ENCODE measurements around the gene PLPP7. TPM values are rescaled to one million over a fixed set of nuclear protein-coding genes. Genes with fewer than 3 reads are reported as not detected.

Gene PLPP7
- total RNA-seq, 1 experiment from 2014 or later = not detected

DNA sequence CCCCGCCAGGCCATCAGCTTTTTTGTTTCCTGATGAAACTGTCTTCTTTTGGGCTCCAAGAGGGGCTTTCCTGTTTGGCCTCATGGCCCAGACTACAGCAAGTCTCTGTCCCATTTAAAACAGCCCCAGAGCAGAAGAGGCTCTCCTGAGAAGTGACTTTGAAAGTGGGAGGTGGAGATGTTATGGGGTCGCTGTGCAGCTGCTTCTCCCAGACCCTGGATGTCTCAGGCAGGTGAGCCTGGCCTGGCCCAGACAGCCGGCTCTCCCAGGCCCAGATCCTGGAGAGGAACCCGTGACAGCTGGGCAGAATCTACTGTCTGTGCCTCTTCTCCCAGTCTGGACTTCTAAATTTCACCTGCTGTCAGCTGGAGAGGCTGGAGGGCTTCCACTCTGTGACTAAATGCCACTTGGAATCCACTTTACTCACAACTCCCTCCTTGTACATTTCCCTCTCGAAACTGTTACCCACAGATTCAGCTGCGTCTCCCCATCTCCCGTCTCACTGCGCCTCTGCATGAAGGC, 33.8 kb upstream of the PLPP7 start:
- no peak for DNase-seq
- no peak overlapping the region for H3K4me3 ChIP-seq
- no peak overlapping the region for H3K27ac ChIP-seq
- intact Hi-C loops (cut with micrococcal nuclease; ENCODE audit: unreplicated experiment) = no loop called here
- ChIA-PET CTCF (interaction anchor here (0.6 kb wide), 3 partner anchors 74 to 912 kb away, joined by 3 to 6 read pairs (median 3); no protein-coding TSS in a partner anchor), POLR2A (ENCODE audit: unreplicated experiment) (interaction anchor here (0.6 kb wide), 1 partner anchor 286 kb away, joined by 15 read pairs; no protein-coding TSS in a partner anchor)
- H3K4me1 ChIP-seq (replicated peaks; ENCODE audit: insufficient read depth) = peaks cover 9% of the 10 kb centered on the region
- no peaks in the 10 kb centered on the region for H4K20me1 ChIP-seq (ENCODE audit: insufficient read depth)
- H3F3A ChIP-seq (ENCODE audit: insufficient read depth, low read depth) = no peaks in the 10 kb centered on the region
- peak overlapping the region; percentile 87 for H2AFZ ChIP-seq
- no peaks in the 10 kb centered on the region for H3K9me2 ChIP-seq (ENCODE audit: insufficient read depth)
- no peaks in the 10 kb centered on the region for H3K36me3 ChIP-seq (ENCODE audit: low read depth)
- H3K27me3 ChIP-seq (ENCODE audit: insufficient read depth, low read depth) = no peaks in the 10 kb centered on the region
- no peak for TF ChIP-seq EZH2 (IDR thresholded peaks at IDR 0.05; ENCODE audit: low read depth)
- TF ChIP-seq, protein P1, sequence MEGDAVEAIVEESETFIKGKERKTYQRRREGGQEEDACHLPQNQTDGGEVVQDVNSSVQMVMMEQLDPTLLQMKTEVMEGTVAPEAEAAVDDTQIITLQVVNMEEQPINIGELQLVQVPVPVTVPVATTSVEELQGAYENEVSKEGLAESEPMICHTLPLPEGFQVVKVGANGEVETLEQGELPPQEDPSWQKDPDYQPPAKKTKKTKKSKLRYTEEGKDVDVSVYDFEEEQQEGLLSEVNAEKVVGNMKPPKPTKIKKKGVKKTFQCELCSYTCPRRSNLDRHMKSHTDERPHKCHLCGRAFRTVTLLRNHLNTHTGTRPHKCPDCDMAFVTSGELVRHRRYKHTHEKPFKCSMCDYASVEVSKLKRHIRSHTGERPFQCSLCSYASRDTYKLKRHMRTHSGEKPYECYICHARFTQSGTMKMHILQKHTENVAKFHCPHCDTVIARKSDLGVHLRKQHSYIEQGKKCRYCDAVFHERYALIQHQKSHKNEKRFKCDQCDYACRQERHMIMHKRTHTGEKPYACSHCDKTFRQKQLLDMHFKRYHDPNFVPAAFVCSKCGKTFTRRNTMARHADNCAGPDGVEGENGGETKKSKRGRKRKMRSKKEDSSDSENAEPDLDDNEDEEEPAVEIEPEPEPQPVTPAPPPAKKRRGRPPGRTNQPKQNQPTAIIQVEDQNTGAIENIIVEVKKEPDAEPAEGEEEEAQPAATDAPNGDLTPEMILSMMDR (conservative IDR thresholded peaks at IDR 0.05) = no peak
- BruUV-seq (replicated peaks) = TSS peak; percentile 61
- H3K79me2 ChIP-seq (ENCODE audit: low read depth) = no peaks in the 10 kb centered on the region
- peak overlapping the region; percentile 72 for H3K4me2 ChIP-seq
- H3K9me3 ChIP-seq (ENCODE audit: insufficient read depth, low read depth) = no peaks in the 10 kb centered on the region

DNA sequence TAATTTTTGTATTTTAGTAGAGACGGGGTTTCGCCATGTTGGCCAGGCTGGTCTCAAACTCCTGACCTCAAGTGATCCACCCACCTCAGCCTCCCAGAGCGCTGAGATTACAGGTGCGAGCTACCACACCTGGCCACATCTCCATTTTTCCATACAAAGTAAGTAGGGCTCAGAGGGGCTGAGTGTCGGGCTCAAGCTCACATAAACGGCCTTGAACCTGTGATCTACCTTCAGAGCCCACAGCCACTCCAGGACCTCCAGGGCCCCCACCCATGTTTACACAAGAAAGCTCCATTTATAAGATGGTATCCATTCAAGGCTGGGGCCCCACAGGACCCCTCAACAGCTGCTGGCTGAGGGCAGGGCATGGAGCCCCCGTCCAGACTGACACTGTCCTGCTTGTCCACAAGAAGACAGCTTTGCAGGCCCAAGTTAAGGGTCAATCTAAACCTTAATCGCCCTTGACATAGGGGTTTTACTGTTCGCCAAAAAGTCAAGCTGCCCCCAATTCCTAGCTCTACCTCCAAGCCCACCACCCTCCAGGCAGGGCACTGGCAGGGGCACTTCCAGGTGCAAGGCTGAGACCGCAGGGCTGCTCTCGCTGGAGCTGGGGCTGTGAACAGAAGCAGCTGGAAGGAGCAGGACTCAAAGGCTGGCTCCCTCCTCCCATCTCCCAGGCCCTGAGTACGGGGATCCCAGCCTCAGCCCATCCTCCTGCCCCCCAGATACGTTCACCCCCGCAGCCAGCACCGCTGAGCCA, 32.1 kb upstream of the PLPP7 start:
- intact Hi-C loops (cut with micrococcal nuclease; ENCODE audit: unreplicated experiment) = no loop called here
- no peak overlapping the region for H3K27ac ChIP-seq
- BruUV-seq (replicated peaks) = no TSS peak
- H3K9me3 ChIP-seq (ENCODE audit: insufficient read depth, low read depth) = no peaks in the 10 kb centered on the region
- no peak overlapping the region for H3K4me3 ChIP-seq
- H2AFZ ChIP-seq = no peak overlapping the region
- CTCF ChIA-PET = interaction anchor here (1.2 kb wide), 1 partner anchor 35 kb away, joined by 15 read pairs; no protein-coding TSS in a partner anchor
- no peaks in the 10 kb centered on the region for H4K20me1 ChIP-seq (ENCODE audit: insufficient read depth)
- H3K27me3 ChIP-seq (ENCODE audit: insufficient read depth, low read depth) = no peaks in the 10 kb centered on the region
- H3K4me1 ChIP-seq (replicated peaks; ENCODE audit: insufficient read depth) = peaks cover 9% of the 10 kb centered on the region
- H3K4me2 ChIP-seq = no peak overlapping the region
- POLR2A ChIA-PET (ENCODE audit: unreplicated experiment) = no interaction called here
- no peaks in the 10 kb centered on the region for H3K79me2 ChIP-seq (ENCODE audit: low read depth)
- no peaks in the 10 kb centered on the region for H3F3A ChIP-seq (ENCODE audit: insufficient read depth, low read depth)
- no peaks in the 10 kb centered on the region for H3K9me2 ChIP-seq (ENCODE audit: insufficient read depth)
- TF ChIP-seq EZH2 (IDR thresholded peaks at IDR 0.05; ENCODE audit: low read depth) = no peak
- TF ChIP-seq, protein P1 (conservative IDR thresholded peaks at IDR 0.05) = no peak
- H3K36me3 ChIP-seq (ENCODE audit: low read depth) = no peaks in the 10 kb centered on the region
- no peak for DNase-seq

DNA sequence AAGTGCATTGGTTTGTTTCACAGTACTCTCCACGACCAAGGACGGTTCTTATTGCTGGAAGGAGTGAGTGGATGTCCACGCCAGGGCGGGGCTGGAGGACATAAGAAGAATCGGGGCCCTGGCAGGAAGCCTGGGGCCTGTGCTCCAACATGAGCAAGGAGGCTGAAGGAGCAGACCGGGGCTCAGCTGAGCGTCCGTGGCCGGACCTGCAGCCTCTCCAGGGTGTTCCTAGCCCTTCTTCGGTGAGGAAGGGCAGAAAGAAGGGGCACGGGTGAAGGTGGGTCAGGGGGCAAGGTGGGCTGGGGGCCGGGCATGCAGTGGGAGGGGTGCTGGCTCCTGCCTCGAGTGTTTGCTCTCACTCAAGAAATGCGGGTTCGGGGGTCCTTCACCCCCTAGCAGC, 31.3 kb upstream of the PLPP7 start:
- POLR2A ChIA-PET (ENCODE audit: unreplicated experiment) = no interaction called here
- H4K20me1 ChIP-seq (ENCODE audit: insufficient read depth) = no peaks in the 10 kb centered on the region
- no TSS peak for BruUV-seq (replicated peaks)
- CTCF ChIA-PET = no interaction called here
- no peaks in the 10 kb centered on the region for H3K9me2 ChIP-seq (ENCODE audit: insufficient read depth)
- no peak for TF ChIP-seq EZH2 (IDR thresholded peaks at IDR 0.05; ENCODE audit: low read depth)
- TF ChIP-seq, protein P1 (conservative IDR thresholded peaks at IDR 0.05) = no peak
- no peak for DNase-seq
- H3K4me2 ChIP-seq = no peak overlapping the region
- H3K4me1 ChIP-seq (replicated peaks; ENCODE audit: insufficient read depth) = peaks cover 9% of the 10 kb centered on the region
- H3K4me3 ChIP-seq = no peak overlapping the region
- H2AFZ ChIP-seq = no peak overlapping the region
- H3K9me3 ChIP-seq (ENCODE audit: insufficient read depth, low read depth) = no peaks in the 10 kb centered on the region
- no peaks in the 10 kb centered on the region for H3K27me3 ChIP-seq (ENCODE audit: insufficient read depth, low read depth)
- intact Hi-C loops (cut with micrococcal nuclease; ENCODE audit: unreplicated experiment) = no loop called here
- H3F3A ChIP-seq (ENCODE audit: insufficient read depth, low read depth) = no peaks in the 10 kb centered on the region
- H3K79me2 ChIP-seq (ENCODE audit: low read depth) = no peaks in the 10 kb centered on the region
- H3K27ac ChIP-seq = no peak overlapping the region
- H3K36me3 ChIP-seq (ENCODE audit: low read depth) = no peaks in the 10 kb centered on the region
